Measurements from ENCODE around the gene DIS3L.

DIS3L gene

DNA sequence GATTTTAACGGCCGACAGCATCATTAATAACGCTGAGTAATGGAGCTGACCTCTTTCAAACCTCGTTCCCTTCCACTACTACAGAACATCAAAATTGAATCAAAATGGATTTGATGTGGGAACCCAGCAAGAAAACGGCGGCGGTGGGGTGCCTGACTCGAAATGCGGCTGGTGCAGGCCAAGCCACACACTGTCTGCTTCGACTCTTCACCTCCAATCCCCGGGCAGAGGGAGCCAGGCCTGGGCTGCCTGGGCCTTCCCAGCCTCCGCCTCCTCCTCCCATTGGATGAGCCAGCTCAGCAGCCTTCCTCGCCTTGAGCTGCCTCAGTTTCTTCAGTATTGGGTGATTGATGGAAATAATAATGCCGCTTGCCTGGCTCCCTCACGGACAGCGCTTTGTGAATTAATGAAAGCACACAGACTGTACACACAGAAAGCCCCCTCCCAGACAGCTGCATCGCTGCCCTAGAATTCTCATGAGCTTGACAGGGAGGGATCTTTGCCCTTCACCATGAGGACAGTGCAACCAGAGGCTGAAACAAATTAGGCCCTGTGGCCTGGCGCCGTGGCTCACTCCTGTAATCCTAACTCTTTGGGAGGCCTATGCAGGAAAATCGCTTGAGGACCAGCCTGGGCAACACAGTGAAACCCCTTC, 28.4 kb upstream of the DIS3L start:
- TF ChIP-seq, protein P1, sequence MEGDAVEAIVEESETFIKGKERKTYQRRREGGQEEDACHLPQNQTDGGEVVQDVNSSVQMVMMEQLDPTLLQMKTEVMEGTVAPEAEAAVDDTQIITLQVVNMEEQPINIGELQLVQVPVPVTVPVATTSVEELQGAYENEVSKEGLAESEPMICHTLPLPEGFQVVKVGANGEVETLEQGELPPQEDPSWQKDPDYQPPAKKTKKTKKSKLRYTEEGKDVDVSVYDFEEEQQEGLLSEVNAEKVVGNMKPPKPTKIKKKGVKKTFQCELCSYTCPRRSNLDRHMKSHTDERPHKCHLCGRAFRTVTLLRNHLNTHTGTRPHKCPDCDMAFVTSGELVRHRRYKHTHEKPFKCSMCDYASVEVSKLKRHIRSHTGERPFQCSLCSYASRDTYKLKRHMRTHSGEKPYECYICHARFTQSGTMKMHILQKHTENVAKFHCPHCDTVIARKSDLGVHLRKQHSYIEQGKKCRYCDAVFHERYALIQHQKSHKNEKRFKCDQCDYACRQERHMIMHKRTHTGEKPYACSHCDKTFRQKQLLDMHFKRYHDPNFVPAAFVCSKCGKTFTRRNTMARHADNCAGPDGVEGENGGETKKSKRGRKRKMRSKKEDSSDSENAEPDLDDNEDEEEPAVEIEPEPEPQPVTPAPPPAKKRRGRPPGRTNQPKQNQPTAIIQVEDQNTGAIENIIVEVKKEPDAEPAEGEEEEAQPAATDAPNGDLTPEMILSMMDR (IDR thresholded peaks at IDR 0.05; ENCODE audit: insufficient read depth, missing control alignments): no peak
- DNase-seq (ENCODE audit: insufficient read length, low spot score) (no peak), FAIRE-seq (no peak)

DNA sequence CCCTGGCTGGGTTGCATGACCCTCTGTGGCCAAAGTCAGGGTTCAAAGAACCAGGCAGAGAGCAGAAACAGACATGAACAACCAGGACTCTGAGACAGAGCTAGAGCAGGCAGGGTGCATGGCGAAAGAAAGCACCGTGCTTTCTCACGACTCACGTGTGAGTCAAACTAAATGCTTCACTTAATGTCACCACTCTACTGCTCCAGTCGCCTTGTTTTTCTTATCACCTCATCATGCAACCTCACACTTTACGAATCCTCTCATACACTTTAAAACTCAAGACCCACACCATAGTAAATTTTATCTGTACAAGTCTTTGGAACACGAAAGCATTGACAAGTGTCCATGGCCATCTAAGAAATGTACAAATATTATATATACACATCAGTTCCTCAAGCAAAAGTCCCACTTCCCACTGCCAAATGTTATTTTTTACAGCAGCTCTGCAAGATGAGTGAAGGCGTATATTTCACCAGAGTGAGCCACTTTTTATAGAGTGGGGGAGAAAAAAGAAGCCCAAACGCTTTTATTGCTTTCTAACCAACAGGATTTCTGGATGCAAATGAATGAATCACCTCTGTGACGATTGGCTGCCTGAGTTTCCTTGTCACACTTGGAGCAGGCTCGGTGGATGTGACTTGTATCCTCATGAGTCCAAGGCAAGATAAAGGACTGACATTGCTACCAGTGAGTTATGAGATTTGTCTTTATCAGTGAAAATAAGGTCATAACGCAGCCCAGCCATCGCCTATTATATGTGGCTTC, 23.9 kb upstream of the DIS3L start:
- FAIRE-seq (no peak), DNase-seq (ENCODE audit: insufficient read length, low spot score) (no peak)
- TF ChIP-seq, protein P1 (IDR thresholded peaks at IDR 0.05; ENCODE audit: insufficient read depth, missing control alignments): no peak

DNA sequence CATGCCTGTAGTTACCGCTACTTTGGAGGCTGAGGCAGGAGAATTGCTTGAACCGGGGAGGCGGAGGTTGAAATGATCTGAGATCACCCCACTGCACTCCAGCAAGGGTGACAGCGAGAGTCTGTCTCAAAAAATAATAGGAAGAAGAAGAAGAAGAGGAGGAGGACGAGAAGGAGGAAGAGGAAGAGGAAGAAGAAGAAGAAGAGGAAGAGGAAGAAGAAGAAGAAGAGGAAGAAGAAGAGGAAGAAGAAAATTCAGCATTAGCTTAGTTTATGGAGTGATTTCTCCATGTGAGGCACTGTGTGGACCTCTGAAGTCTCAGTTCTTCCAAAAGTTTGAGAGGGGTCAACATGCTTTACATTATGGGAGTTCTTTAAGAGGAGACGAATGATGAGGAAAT, 22.4 kb upstream of the DIS3L start:
- no peak for DNase-seq (ENCODE audit: insufficient read length, low spot score)
- TF ChIP-seq, protein P1 (IDR thresholded peaks at IDR 0.05; ENCODE audit: insufficient read depth, missing control alignments): no peak
- FAIRE-seq: no peak

DNA sequence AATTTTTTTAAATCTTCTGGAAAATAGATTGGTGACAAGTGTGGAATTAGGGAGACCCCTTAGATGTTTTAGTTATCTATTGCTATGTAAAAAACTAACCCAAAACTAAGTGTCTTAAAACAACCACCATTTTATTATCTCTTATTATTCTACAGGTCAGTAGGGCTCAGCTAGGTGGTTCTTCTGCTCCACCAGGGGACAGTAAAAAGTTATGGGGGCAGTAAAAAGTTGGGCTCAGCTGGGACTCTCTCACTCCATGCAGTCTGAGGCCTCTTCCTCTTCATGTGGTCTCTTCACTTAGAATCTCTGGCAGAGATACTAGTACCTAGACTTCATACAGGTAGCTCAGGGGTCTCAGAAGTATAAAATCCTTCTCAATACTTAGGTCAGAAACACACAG, 18.0 kb upstream of the DIS3L start:
- DNase-seq (ENCODE audit: insufficient read length, low spot score) (no peak), FAIRE-seq (no peak)
- TF ChIP-seq, protein P1 (IDR thresholded peaks at IDR 0.05; ENCODE audit: insufficient read depth, missing control alignments): no peak

DNA sequence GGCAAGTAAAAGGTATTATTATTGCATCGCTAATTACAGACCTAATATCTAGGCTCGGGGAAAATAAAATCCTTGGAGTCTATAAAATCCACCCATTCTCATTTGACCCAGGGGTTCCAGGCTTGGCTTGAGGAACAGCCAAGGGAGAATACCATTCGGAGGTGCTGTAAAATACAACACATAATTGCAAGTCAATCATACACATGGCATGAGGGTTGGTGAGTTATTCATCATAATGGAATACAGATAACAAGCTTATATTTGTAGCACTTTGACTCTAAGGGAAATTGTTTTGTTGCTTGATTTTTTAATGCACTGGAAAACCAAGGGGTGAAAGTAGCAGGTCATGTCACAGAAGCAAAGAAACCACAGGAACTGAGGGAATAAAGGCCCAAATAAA, 16.8 kb upstream of the DIS3L start:
- FAIRE-seq: no peak
- TF ChIP-seq, protein P1 (IDR thresholded peaks at IDR 0.05; ENCODE audit: insufficient read depth, missing control alignments): no peak
- no peak for DNase-seq (ENCODE audit: insufficient read length, low spot score)

DNA sequence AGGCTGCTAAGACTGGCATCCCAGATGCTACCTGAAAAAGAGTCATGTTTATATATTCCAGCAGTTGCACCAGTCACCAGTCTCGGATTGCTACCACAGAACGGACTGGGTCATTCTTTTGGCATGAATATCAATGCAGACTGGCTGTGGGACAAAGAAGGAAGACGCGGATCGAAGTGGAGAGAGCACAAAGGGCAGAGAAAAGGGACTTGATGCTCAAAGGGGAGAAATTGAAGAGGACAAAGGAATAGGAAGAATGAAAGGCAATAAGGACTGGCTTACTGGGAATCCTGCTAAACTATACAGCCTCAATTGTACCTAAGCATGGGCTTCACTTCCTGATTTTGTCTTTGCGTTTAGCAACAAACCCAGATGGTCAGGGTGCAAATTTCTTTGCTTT, 15.3 kb upstream of the DIS3L start:
- no peak for FAIRE-seq
- TF ChIP-seq, protein P1 (IDR thresholded peaks at IDR 0.05; ENCODE audit: insufficient read depth, missing control alignments): no peak
- no peak for DNase-seq (ENCODE audit: insufficient read length, low spot score)

DNA sequence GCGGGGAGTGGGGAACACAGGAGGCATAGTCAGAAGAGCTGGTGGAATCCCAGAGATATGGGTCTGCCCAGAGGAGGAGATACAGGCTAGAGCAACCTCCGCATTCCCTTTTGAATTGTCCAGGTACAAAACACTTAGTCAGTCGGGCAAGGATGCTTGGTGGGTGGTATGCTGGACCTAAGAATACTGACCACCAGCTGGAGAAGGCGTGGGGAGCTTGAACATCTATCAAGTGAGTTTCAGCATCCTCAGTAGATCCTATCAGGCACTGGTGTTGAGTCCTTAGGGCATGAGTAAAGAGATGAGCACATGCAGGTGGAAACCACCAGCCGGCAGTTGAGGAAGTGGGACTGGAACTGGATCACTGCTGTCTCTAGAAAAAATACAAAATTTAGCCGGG, 14.7 kb upstream of the DIS3L start:
- FAIRE-seq (no peak), DNase-seq (ENCODE audit: insufficient read length, low spot score) (no peak)
- TF ChIP-seq, protein P1 (IDR thresholded peaks at IDR 0.05; ENCODE audit: insufficient read depth, missing control alignments): no peak
